K562 (cell line): ENCODE measurements around the gene DYSF.

Experiments
- FOXJ3 ChIP-seq: sonication (generic); formaldehyde crosslinking; IDR thresholded peaks from 2 replicates; pipeline ENCODE4 v1.4.0; 2020; ENCODE audit warnings: mild to moderate bottlenecking, missing genetic modification reagents
- HEY1 ChIP-seq: fragments of 250-450 bp; sonication (Bioruptor Pico); IDR thresholded peaks from 2 replicates; pipeline ENCODE4 v1.5.0; 2020; ENCODE audit warnings: mild to moderate bottlenecking, moderate library complexity, borderline replicate concordance
- MEIS2 ChIP-seq: fragments of 450-650 bp; IDR thresholded peaks from 2 replicates; pipeline ENCODE4 v1.6.1; 2014; ENCODE audit warnings: mild to moderate bottlenecking; ENCODE audit not compliant: partially characterized antibody
- NCOR1 ChIP-seq: fragments of 450-650 bp; IDR thresholded peaks from 2 replicates; pipeline ENCODE4 v1.6.1; 2016; ENCODE audit warnings: mild to moderate bottlenecking, moderate library complexity
- PHF20 ChIP-seq: fragments of 450-650 bp; IDR thresholded peaks from 2 replicates; pipeline ENCODE4 v1.6.1; 2018; ENCODE audit not compliant: partially characterized antibody
- TEAD1 ChIP-seq, 2 experiments: fragments of 450-650 bp in 1 of 2; sonication (generic) in 1 of 2; formaldehyde crosslinking; IDR thresholded peaks; 2 replicates each; pipeline versions ENCODE4 v1.4.0 to v1.8.0; 2020 to 2022; ENCODE audit warnings: mild to moderate bottlenecking in 2 of 2, missing genetic modification reagents in 1 of 2
- ZBTB12 ChIP-seq: fragments of 250-450 bp; sonication (Bioruptor Pico); IDR thresholded peaks from 2 replicates; pipeline ENCODE4 v1.4.0; 2020
- TF ChIP-seq, protein P1 (sequence below): sonication (generic); formaldehyde crosslinking; IDR thresholded peaks from 2 replicates; pipeline ENCODE4 v1.8.0; 2022; ENCODE audit warnings: mild to moderate bottlenecking, missing genetic modification reagents, borderline replicate concordance
- TF ChIP-seq, protein P2 (sequence below), 3 experiments: IDR thresholded peaks in 2 of 3; conservative IDR thresholded peaks in 1 of 3; 2 replicates each; pipeline ENCODE4 v1.5.1; 2011 to 2012; ENCODE audit warnings: low read length in 3 of 3, mild to moderate bottlenecking in 3 of 3, control low read depth in 2 of 3, improper control_type of control experiment in 1 of 3, inconsistent platforms in 1 of 3, low read depth in 1 of 3, mixed read lengths in 1 of 3, moderate library complexity in 1 of 3; ENCODE audit not compliant: insufficient read depth in 2 of 3

DNA sequence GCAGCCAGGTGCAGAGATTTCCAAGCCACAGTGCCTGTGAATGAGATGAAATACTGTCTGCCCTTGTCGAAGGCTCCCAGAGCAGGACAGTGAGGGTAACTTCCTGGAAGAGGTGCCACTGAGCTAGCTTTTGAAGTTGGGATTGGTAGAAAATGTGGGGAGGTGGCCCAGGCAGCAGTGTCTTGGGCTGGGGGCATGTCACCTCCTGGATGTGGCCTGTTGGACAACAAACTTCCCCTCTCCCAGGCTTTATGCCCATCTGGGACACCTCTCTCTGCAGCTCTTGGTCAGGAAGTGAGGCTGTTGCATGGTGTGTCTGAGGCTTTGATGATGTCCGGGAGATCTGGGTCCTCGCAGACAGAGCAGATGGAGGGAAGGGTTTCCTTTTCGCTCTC is 151.4 kb downstream of the DYSF start:
- TF ChIP-seq TEAD1 (CRISPR knock-in tag; IDR thresholded peaks at IDR 0.05) (no peak), FOXJ3 (CRISPR knock-in tag) (no peak), MEIS2 (no peak), ZBTB12 (no peak), PHF20 (no peak), NCOR1 (no peak), HEY1 (CRISPR knock-in tag) (no peak)
- TF ChIP-seq, protein P1, sequence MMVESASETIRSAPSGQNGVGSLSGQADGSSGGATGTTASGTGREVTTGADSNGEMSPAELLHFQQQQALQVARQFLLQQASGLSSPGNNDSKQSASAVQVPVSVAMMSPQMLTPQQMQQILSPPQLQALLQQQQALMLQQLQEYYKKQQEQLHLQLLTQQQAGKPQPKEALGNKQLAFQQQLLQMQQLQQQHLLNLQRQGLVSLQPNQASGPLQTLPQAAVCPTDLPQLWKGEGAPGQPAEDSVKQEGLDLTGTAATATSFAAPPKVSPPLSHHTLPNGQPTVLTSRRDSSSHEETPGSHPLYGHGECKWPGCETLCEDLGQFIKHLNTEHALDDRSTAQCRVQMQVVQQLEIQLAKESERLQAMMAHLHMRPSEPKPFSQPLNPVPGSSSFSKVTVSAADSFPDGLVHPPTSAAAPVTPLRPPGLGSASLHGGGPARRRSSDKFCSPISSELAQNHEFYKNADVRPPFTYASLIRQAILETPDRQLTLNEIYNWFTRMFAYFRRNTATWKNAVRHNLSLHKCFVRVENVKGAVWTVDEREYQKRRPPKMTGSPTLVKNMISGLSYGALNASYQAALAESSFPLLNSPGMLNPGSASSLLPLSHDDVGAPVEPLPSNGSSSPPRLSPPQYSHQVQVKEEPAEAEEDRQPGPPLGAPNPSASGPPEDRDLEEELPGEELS (CRISPR knock-in tag): no peak
- TF ChIP-seq, protein P2, sequence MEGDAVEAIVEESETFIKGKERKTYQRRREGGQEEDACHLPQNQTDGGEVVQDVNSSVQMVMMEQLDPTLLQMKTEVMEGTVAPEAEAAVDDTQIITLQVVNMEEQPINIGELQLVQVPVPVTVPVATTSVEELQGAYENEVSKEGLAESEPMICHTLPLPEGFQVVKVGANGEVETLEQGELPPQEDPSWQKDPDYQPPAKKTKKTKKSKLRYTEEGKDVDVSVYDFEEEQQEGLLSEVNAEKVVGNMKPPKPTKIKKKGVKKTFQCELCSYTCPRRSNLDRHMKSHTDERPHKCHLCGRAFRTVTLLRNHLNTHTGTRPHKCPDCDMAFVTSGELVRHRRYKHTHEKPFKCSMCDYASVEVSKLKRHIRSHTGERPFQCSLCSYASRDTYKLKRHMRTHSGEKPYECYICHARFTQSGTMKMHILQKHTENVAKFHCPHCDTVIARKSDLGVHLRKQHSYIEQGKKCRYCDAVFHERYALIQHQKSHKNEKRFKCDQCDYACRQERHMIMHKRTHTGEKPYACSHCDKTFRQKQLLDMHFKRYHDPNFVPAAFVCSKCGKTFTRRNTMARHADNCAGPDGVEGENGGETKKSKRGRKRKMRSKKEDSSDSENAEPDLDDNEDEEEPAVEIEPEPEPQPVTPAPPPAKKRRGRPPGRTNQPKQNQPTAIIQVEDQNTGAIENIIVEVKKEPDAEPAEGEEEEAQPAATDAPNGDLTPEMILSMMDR (IDR thresholded peaks at IDR 0.05 in 2 of 3, conservative IDR thresholded peaks at IDR 0.05 in 1 of 3; ENCODE audit: insufficient read depth in 2 of 3, low read depth in 1 of 3, low read length in 3 of 3): no peak
